ENCODE results near the gene GART.
"Not testable (repeated sequence)": the region's sequence is repeated elsewhere in the genome, so short reads cannot be mapped to it uniquely, and the experiment has no call there.

GART gene

GRCh38 chr21:33473344-33473743 lies 68.6 kb downstream of the GART start:
- no peak for DNase-seq (ENCODE audit: low read depth)
- no peak for TF ChIP-seq CTCF (IDR thresholded peaks at IDR 0.05; ENCODE audit: insufficient read depth, low read depth, low read length, missing control alignments)
- no peak overlapping the region for H3K4me3 ChIP-seq (ENCODE audit: low read length)

DNA sequence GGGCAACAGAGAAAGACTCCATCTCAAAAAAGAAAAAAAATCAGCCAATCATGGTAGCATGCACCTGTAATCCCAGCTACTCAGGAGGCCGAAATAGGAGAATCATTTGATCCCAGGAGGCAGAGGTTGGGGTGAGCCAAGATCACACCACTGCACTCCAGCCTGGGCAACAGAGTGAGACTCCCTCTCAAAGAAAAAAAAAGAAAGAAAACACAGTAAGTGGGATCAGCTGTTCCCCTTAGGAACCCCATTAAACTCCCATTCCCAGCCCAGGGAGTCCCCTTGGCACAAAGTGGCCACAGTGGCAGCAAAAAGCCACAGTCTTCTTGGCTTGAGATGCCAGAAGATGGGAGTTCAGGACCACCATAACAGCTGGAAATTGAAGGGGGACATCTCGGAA lies 71.2 kb downstream of the GART start:
- no peak for TF ChIP-seq CTCF (IDR thresholded peaks at IDR 0.05; ENCODE audit: insufficient read depth, low read depth, low read length, missing control alignments)
- no peak for DNase-seq (ENCODE audit: low read depth)
- H3K4me3 ChIP-seq (ENCODE audit: low read length), result no peak overlapping the region

DNA sequence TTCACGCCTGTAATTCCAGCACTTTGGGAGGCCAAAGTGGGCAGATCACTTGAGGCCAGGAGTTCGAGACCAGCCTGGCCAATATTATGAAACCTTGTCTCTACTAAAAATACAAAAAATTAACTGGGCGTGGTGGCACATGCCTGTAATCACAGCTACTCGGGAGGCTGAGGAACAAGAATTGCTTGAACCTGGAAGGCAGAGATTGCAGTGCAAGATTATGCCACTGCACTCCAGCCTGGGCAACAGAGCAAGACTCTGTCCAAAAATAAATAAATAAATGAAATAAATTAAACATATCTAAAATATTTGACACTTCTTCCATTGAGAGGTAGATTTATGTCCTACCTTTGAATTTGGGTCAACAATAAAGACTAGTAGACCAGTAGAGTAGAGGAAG lies 72.7 kb downstream of the GART start:
- not testable (repeated sequence) for DNase-seq (ENCODE audit: low read depth); H3K4me3 ChIP-seq (ENCODE audit: low read length)

- TF ChIP-seq CTCF (IDR thresholded peaks at IDR 0.05; ENCODE audit: insufficient read depth, low read depth, low read length, missing control alignments), result no peak
- DNase-seq (ENCODE audit: low read depth), result no peak
- no peak overlapping the region for H3K4me3 ChIP-seq (ENCODE audit: low read length)
Measured at GRCh38 chr21:33461538-33462250, 80.2 kb downstream of the GART start.

DNA sequence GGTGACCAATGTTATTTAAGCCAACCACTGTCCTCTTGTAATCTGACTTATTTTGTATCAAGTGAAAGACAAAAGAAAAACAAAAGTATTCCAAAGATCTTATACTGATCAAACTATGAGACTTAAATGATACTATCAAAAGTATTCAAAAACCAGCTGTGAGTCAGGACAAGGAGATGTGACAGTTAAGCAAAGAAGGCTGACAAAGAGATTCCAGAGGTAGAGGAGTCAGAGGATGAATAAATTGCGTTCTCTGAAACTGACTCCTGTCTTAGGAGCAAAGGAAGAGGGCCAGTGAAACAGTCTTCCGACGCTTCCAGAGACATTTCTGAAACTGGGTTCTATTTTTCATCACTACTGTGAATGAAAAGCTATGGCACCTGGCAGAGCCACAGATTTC lies 83.1 kb downstream of the GART start:
- no peak overlapping the region for H3K4me3 ChIP-seq (ENCODE audit: low read length)
- DNase-seq (ENCODE audit: low read depth), result no peak
- TF ChIP-seq CTCF (IDR thresholded peaks at IDR 0.05; ENCODE audit: insufficient read depth, low read depth, low read length, missing control alignments), result no peak

GRCh38 chr21:33455686-33456446 lies 86.1 kb downstream of the GART start:
- TF ChIP-seq CTCF (IDR thresholded peaks at IDR 0.05; ENCODE audit: insufficient read depth, low read depth, low read length, missing control alignments), result no peak
- no peak overlapping the region for H3K4me3 ChIP-seq (ENCODE audit: low read length)
- no peak for DNase-seq (ENCODE audit: low read depth)

Data from epithelial cell of esophagus (primary cell).